ENCODE measurements around the gene IMMP2L.
"Not testable (repeated sequence)": the region's sequence is repeated elsewhere in the genome, so short reads cannot be mapped to it uniquely, and the experiment has no call there.

Gene IMMP2L

GRCh38 chr7:111475419-111475748, 86.9 kb downstream of the IMMP2L start:
- DNase-seq (ENCODE audit: low read depth) = no peak
- no peak for TF ChIP-seq CTCF (IDR thresholded peaks at IDR 0.05; ENCODE audit: insufficient read depth, low read depth, low read length, missing control alignments)
- H3K4me3 ChIP-seq (ENCODE audit: low read length) = no peak overlapping the region

- H3K4me3 ChIP-seq (ENCODE audit: low read length) = no peak overlapping the region
- TF ChIP-seq CTCF (IDR thresholded peaks at IDR 0.05; ENCODE audit: insufficient read depth, low read depth, low read length, missing control alignments) = no peak
- no peak for DNase-seq (ENCODE audit: low read depth)
These were observed 87.4 kb downstream of the IMMP2L start for GRCh38 chr7:111474723-111475418.

DNA sequence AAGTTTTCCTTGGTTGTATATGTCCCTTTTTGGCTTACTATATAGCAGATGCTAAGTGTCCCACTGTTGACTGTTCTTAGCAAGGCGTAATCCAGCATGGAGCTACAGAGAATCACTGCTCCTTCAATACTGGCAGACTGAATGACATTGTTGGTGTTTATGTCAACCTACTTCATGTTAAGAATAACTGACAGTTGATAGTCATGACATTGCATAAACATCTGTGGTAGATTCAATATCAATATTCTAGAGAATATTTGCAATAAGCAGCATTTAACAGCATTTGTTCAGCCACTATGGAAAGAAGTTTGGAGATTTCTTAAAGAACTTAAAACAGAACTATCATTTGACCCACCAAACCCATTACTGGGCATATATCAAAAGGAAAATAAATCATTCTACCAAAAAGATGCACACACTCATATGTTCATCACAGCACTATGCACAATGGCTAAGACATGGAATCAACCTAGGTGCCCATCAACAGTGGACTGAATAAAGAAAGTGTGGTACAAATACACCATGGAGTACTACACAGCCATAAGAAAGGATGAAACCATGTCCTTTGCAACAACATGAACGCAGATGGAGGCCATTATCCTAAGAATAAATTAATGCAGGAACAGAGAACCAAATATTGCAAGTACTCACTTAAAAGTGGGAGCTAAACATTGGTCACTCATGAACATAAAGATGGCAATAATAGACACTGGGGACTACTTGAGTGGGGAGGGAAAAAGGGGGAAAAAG, 88.7 kb downstream of the IMMP2L start:
- TF ChIP-seq CTCF (IDR thresholded peaks at IDR 0.05; ENCODE audit: insufficient read depth, low read depth, low read length, missing control alignments) = no peak
- H3K4me3 ChIP-seq (ENCODE audit: low read length) = no peak overlapping the region
- DNase-seq (ENCODE audit: low read depth) = no peak

DNA sequence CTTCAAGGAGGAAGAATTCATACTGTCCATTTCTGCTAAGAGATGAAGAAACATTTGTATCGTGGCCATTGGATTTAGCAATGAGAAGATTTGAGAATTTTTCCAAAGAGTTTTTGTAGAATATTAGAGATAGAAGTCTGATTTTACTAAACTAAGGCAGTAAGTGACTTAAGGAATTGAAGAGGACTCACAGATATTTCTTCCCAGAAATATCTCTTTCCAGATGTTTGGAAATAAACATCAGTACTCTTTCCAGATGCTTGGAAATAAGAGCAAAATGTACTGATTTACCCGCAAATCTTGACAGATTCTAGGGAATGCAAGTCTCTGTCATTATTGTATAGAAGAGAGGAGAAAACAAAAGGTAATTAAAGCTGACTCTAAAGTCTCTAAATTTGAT, 91.3 kb downstream of the IMMP2L start:
- no peak for DNase-seq (ENCODE audit: low read depth)
- H3K4me3 ChIP-seq (ENCODE audit: low read length) = no peak overlapping the region
- TF ChIP-seq CTCF (IDR thresholded peaks at IDR 0.05; ENCODE audit: insufficient read depth, low read depth, low read length, missing control alignments) = no peak

DNA sequence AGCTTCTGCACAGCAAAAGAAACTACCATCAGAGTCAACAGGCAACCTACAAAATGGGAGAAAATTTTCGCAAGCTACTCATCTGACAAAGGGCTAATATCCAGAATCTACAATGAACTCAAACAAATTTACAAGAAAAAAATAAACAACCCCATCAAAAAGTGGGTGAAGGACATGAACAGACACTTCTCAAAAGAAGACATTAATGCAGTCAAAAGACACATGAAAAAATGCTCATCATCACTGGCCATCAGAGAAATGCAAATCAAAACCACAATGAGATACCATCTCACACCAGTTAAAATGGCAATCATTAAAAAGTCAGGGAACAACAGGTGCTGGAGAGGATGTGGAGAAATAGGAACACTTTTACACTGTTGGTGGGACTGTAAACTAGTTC, 92.4 kb downstream of the IMMP2L start:
- not testable (repeated sequence) for DNase-seq (ENCODE audit: low read depth); H3K4me3 ChIP-seq (ENCODE audit: low read length)

GRCh38 chr7:111465774-111466173, 96.5 kb downstream of the IMMP2L start:
- H3K4me3 ChIP-seq (ENCODE audit: low read length); DNase-seq (ENCODE audit: low read depth): not testable (repeated sequence)

DNA sequence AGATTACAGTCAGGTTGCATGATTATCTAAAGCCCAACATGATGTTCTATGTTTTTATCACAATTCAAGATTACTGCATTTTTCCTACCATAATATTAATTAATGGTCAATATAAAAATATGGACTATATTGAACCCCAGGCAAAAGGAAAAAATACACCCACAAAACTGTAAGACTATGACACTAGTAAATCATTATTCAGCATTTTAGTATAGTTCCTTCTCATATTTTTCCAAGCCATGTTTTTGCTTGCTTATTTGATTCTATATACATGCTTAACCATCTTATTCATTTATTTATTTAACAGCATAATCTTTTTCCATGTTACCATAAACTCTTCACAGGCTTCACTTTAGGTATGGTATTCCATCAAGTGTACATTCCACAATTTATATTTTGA, 101.6 kb downstream of the IMMP2L start:
- no peak for DNase-seq (ENCODE audit: low read depth)
- TF ChIP-seq CTCF (IDR thresholded peaks at IDR 0.05; ENCODE audit: insufficient read depth, low read depth, low read length, missing control alignments) = no peak
- H3K4me3 ChIP-seq (ENCODE audit: low read length) = no peak overlapping the region

GRCh38 chr7:111459757-111460280, 102.5 kb downstream of the IMMP2L start:
- no peak overlapping the region for H3K4me3 ChIP-seq (ENCODE audit: low read length)
- no peak for DNase-seq (ENCODE audit: low read depth)
- no peak for TF ChIP-seq CTCF (IDR thresholded peaks at IDR 0.05; ENCODE audit: insufficient read depth, low read depth, low read length, missing control alignments)
